GM12872 (cell line): ENCODE results near the gene FXYD3.

Experiments used
- TF ChIP-seq, protein P1 (sequence below): IDR thresholded peaks from 3 replicates; pipeline ENCODE4 v1.5.1; 2011; ENCODE audit warnings: low read depth, mild to moderate bottlenecking, low read length, moderate library complexity; ENCODE audit not compliant: insufficient read depth

The FXYD3 gene

DNA sequence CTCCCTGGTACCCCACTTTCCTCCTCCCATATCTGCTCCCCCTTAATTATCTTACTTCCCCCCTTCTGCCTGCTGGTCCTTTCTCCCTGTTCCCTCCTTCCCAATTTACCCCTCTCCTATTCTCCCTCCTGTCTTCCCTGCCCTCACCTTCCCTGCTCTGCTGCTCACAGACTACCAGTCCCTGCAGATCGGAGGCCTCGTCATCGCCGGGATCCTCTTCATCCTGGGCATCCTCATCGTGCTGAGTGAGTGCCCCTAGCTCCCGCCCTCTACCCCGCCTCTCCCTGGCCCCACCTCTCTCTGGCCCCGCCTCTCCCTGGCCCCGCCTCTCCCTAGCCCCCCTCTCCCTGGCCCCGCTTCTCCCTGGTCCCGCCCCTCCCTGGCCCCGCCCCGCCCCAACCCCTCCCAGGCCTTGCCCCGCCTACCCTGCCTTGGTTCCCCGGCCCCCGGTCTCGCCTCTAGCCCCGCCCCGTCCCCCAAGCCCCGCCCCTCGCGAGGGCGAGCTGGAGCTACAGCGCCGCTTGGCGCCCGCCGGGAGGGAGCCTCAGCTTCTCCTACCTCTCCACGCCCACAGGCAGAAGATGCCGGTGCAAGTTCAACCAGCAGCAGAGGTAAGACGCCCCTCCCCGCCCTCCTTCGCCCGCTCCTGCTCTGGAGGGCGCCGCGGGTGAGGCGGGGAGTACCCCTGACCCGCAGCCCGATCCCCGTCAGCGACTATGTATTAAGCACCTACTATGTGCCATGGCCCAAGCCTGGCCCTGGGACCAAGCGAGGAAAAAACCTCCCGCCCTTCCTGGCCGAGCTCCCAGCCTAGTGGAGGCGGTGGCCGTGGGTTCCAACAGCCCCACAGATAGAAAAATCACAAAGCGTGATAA, 25.6 kb downstream of the FXYD3 start:
- TF ChIP-seq, protein P1, sequence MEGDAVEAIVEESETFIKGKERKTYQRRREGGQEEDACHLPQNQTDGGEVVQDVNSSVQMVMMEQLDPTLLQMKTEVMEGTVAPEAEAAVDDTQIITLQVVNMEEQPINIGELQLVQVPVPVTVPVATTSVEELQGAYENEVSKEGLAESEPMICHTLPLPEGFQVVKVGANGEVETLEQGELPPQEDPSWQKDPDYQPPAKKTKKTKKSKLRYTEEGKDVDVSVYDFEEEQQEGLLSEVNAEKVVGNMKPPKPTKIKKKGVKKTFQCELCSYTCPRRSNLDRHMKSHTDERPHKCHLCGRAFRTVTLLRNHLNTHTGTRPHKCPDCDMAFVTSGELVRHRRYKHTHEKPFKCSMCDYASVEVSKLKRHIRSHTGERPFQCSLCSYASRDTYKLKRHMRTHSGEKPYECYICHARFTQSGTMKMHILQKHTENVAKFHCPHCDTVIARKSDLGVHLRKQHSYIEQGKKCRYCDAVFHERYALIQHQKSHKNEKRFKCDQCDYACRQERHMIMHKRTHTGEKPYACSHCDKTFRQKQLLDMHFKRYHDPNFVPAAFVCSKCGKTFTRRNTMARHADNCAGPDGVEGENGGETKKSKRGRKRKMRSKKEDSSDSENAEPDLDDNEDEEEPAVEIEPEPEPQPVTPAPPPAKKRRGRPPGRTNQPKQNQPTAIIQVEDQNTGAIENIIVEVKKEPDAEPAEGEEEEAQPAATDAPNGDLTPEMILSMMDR = peak; percentile 59

- TF ChIP-seq, protein P1 = no peak
Measured at GRCh38 chr19:35141837-35142605, 26.4 kb downstream of the FXYD3 start.

- TF ChIP-seq, protein P1 = peak; percentile 59
Measured at GRCh38 chr19:35142606-35143230, 27.1 kb downstream of the FXYD3 start.

DNA sequence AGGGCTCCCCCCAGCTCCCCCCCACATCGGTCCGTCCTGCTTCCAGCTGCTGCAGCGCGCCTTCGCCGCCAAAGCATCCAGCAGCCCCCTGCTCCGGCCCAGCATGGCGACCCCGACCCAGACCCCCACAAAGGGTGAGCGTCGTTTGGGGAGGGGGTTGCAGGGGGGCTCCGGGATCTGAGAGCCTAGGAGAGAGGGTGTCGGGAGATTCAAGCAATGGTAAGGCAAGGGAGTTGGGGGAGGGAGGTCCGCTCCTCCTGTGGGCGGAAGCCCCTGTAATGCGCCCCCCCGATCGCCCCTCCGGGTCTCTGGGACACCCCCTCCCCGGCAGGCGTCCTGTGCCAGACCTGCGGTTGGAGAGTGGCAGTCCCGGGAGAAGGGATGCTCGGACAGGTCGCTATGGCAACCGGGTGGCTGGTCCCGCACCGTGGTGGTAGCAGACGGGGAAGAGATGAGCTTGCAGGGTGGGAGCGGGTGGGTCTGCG, 27.6 kb downstream of the FXYD3 start, which contains the start of gene FXYD7:
FXYD7 (plus strand) TSS at position 25 of the 485 bp plus-strand sequence; CDS start at position 104, 79 bp downstream.
- TF ChIP-seq, protein P1 = no peak

- TF ChIP-seq, protein P1 = no peak
Measured at GRCh38 chr19:35143818-35144217, 28.2 kb downstream of the FXYD3 start.

- TF ChIP-seq, protein P1 = no peak
Measured at GRCh38 chr19:35144259-35144599, 28.6 kb downstream of the FXYD3 start.
